Transverse colon (tissue), 4 donors: Measurements from ENCODE around the gene DUSP2. TPM values are rescaled to one million over a fixed set of nuclear protein-coding genes. Genes with fewer than 3 reads are reported as not detected.

Source experiments
- DNase-seq: peaks from one replicate; pipeline ENCODE4 v3.0.0-alpha.2; 2019
- H3K27ac ChIP-seq, 4 donors: fragments of 200-600 bp; sonication (generic); 2 replicates each; pipeline ENCODE4 v1.5.1; 2016 to 2018; ENCODE audit warnings: inconsistent platforms in 4 of 4
- H3K27me3 ChIP-seq: fragments of 200-600 bp; sonication (generic); 2 replicates; pipeline ENCODE4 v1.5.1; 2017; ENCODE audit warnings: inconsistent platforms
- H3K36me3 ChIP-seq, 4 donors: fragments of 200-600 bp; sonication (generic); 2 replicates each; pipeline ENCODE4 v1.5.1; 2017 to 2019; ENCODE audit warnings: inconsistent platforms in 4 of 4
- H3K4me1 ChIP-seq, 4 donors: fragments of 200-600 bp; sonication (generic); 2 replicates each; pipeline ENCODE4 v1.5.1; 2017 to 2020; ENCODE audit warnings: inconsistent platforms in 4 of 4
- H3K4me3 ChIP-seq, 4 donors: fragments of 200-600 bp; sonication (generic); 1 replicate in 1 of 4; 2 replicates in 3 of 4; pipeline versions ENCODE4 v1.5.1 to v1.6.1; 2017 to 2019; ENCODE audit warnings: inconsistent platforms in 4 of 4
- H3K9me3 ChIP-seq, 2 donors: fragments of 200-600 bp; sonication (generic); 2 replicates each; pipeline ENCODE4 v1.5.1; 2017 to 2019; ENCODE audit warnings: inconsistent platforms in 2 of 2
- CTCF ChIP-seq, 5 experiments: fragments of 200-600 bp in 3 of 5; fragments of 450-650 bp in 2 of 5; sonication (generic) in 3 of 5; IDR thresholded peaks; 1 replicate in 2 of 5; 2 replicates in 3 of 5; pipeline ENCODE4 v1.5.1; 2016 to 2017; ENCODE audit warnings: antibody characterized with exemption in 5 of 5, inconsistent platforms in 3 of 5, mild to moderate bottlenecking in 2 of 5, moderate library complexity in 1 of 5
- EP300 ChIP-seq: sonication (generic); formaldehyde crosslinking; IDR thresholded peaks from one replicate; pipeline ENCODE4 v1.6.1; 2017; ENCODE audit warnings: antibody characterized with exemption, low read depth
- POLR2A ChIP-seq: fragments of 450-650 bp; IDR thresholded peaks from one replicate; pipeline ENCODE4 v1.6.1; 2016; ENCODE audit warnings: antibody characterized with exemption, mild to moderate bottlenecking, moderate library complexity
- POLR2AphosphoS5 ChIP-seq, 3 donors: sonication (generic); formaldehyde crosslinking; IDR thresholded peaks; one replicate each; pipeline ENCODE4 v1.6.1; 2016; ENCODE audit warnings: antibody characterized with exemption in 3 of 3
- WGBS, 2 donors: methylation state at CpG; one replicate each; pipeline ENCODE4 v1.1.5; 2018; ENCODE audit warnings: low coverage in 1 of 2; 5-methylcytosine and 5-hydroxymethylcytosine counted together
- in situ Hi-C, 4 donors: fragments of 200-750 bp; cut with MboI; loops; one replicate each; pipeline versions ENCODE4 v1.15.0 to v1.15.1; 2017; ENCODE audit warnings: low sequenced_read_pairs in 3 of 4, low pct_ligation_motif_present in 1 of 4, low pct_unique_long_range_greater_than_20kb in 1 of 4
- intact Hi-C: fragments of 100-400 bp; cut with DNase I; formaldehyde crosslinking; loops from one replicate; pipeline ENCODE4 v1.15.1; 2023; ENCODE audit warnings: low total_unique reads
- total RNA-seq, 4 donors: library from RNA; depleted of rRNA; stranded (reverse); fragments of >200 nt; gene quantifications; one replicate each; pipeline ENCODE4 v1.1.0, GENCODE V29; 2016

The DUSP2 gene
- total RNA-seq, 4 donors from 2014 or later: 1.6 to 25.1 (median 9.1) TPM; not detected in 1

- WGBS, 2 donors: 83 to 91% methylated on average over 5 to 9 of the region's 9 CpGs
Measured at GRCh38 chr2:96151595-96152303, 6.5 kb upstream of the DUSP2 start.

GRCh38 chr2:96150791-96151594 is 5.8 kb upstream of the DUSP2 start:
- TF ChIP-seq EP300: no peak
- no peak for TF ChIP-seq CTCF (IDR thresholded peaks at IDR 0.05)
- TF ChIP-seq POLR2AphosphoS5 (IDR thresholded peaks at IDR 0.05): no peak
- TF ChIP-seq POLR2A: no peak
- 93 to 95% methylated on average over 5 to 14 of the region's 14 CpGs for WGBS, 2 donors
- H3K4me3 ChIP-seq: no peak overlapping the region
- H3K27ac ChIP-seq: no peak overlapping the region
- in situ Hi-C loops: no loop called here
- H3K36me3 ChIP-seq: no peaks in the 10 kb centered on the region
- H3K27me3 ChIP-seq: no peaks in the 10 kb centered on the region
- H3K9me3 ChIP-seq: no peaks in the 10 kb centered on the region
- no peak for DNase-seq
- intact Hi-C loops: no loop called here
- H3K4me1 ChIP-seq: peaks cover 0 to 8% (median 0%) of the 10 kb centered on the region in 4 donors

More at GRCh38 chr2:96151595-96152303, 6.5 kb upstream of the DUSP2 start:
- Histone ChIP-seq H3K36me3 (no peaks in the 10 kb centered on the region), H3K27ac (no peak overlapping the region), H3K9me3 (no peaks in the 10 kb centered on the region), H3K27me3 (no peaks in the 10 kb centered on the region), H3K4me1 (peaks cover 0 to 8% (median 0%) of the 10 kb centered on the region in 4 donors), H3K4me3 (no peak overlapping the region)
- in situ Hi-C loops (no loop called here), intact Hi-C loops (no loop called here)
- DNase-seq: no peak
- TF ChIP-seq POLR2AphosphoS5 (IDR thresholded peaks at IDR 0.05): no peak
- TF ChIP-seq CTCF (IDR thresholded peaks at IDR 0.05): no peak
- TF ChIP-seq POLR2A: no peak
- no peak for TF ChIP-seq EP300

DNA sequence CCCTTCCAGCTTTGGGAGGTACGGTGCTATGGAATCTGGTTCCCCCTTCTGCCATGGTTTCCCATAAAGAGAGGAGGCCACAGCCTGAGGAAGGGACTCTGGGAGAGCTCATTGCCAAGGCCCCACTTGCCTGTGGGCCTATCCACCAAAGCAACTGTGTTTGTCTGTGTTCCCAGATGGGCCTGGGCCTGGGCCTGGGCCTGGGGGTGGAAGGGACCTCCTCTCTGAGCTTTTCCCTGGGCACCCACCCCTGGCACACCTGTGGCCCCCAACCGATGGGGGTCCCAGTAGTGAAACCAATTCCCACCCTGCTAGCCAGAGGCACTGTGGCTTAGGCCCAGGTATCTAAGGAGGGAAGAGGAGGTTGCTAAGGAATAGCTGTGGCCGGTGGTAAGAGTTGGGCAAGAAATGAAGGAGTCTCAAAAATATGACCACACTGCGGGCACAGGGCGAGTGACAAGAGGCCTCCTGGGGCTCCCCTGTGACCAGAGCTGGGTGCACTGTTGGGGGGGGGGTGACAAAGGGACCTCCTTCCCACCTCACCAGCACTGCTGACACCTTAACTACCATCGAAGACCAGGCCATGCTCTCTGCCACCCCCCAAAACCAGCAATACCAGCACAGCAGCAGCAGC is 4.9 kb upstream of the DUSP2 start:
- DNase-seq: no peak
- intact Hi-C loops: no loop called here
- no peaks in the 10 kb centered on the region for H3K27me3 ChIP-seq
- 85 to 94% methylated on average over 2 to 6 of the region's 6 CpGs for WGBS, 2 donors
- no peak overlapping the region for H3K27ac ChIP-seq
- TF ChIP-seq POLR2AphosphoS5 (IDR thresholded peaks at IDR 0.05): no peak
- no peak for TF ChIP-seq EP300
- no peak for TF ChIP-seq POLR2A
- TF ChIP-seq CTCF (IDR thresholded peaks at IDR 0.05): no peak
- in situ Hi-C loops: no loop called here
- no peaks in the 10 kb centered on the region for H3K9me3 ChIP-seq
- no peaks in the 10 kb centered on the region for H3K36me3 ChIP-seq
- H3K4me1 ChIP-seq: peaks cover 0 to 16% (median 5%) of the 10 kb centered on the region in 4 donors
- no peak overlapping the region for H3K4me3 ChIP-seq
